ENCODE data around the gene GTF2A1L.

The GTF2A1L gene

GRCh38 chr2:48723129-48723528, 105.5 kb downstream of the GTF2A1L start:
- no peak for DNase-seq (ENCODE audit: low spot score)
- TF ChIP-seq CTCF (IDR thresholded peaks at IDR 0.05; ENCODE audit: borderline replicate concordance, control extremely low read depth, extremely low read depth, insufficient read depth, missing control alignments) = no peak
- in situ Hi-C loops (cut with MboI; ENCODE audit: low sequenced_read_pairs, unreplicated experiment) = no loop called here

DNA sequence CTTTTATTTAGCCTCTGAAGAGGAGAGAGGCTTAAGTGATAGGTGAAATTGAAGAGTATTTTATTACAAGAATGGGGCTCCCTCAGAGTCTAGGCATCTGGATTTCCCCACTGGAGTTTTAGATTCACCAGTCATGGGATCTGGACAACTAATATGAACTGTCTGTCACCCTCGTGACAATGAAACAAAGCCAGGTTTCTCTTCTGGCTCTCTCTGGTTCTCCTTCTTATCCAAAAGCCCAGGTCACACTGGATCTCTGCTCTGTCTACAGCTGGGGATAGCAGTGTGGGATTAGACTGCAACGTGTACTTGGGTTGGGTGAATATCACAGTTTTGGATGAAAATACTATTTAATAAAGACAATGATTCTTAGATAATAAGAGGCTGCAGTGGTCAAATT, 106.6 kb downstream of the GTF2A1L start:
- TF ChIP-seq CTCF (IDR thresholded peaks at IDR 0.05; ENCODE audit: borderline replicate concordance, control extremely low read depth, extremely low read depth, insufficient read depth, missing control alignments) = no peak
- in situ Hi-C loops (cut with MboI; ENCODE audit: low sequenced_read_pairs, unreplicated experiment) = no loop called here
- no peak for DNase-seq (ENCODE audit: low spot score)

DNA sequence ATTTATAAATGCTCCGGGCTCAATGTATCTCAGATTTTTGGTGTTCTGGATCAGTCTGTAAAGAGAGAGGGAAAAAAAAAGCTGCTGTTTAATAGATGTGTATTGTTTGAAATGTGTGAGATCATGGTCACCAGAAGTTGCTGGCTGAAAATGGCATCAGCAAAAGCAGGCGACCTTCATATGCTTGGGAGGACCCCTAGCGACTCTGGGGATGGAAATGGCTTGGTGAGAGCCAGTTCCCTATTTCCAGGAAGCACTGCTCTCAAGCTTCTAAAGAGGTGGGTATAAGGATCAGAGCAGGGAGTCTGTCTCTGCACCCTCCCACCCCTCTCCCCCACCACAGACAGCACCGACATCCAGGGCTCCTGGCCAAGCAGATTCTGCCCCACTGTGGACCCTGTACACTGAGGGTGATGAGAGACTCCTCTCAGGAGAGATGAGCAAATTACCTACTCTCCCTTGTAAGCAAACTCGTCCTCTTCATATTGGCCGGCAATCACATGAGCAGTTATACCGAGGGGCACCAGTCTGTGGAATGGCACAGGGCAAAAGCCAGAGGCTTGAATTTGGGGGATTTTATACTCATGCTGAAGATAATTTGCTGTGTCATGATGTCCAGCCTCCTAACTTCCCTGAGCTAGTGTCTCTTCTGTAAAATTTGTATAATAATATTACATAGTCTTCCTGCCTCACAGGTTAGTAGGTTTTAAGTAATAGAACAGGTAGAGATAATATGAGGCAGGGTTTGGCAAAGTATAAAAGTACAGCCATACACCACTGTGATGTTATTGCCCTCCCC, 108.2 kb downstream of the GTF2A1L start:
- no peak for DNase-seq (ENCODE audit: low spot score)
- in situ Hi-C loops (cut with MboI; ENCODE audit: low sequenced_read_pairs, unreplicated experiment) = no loop called here

DNA sequence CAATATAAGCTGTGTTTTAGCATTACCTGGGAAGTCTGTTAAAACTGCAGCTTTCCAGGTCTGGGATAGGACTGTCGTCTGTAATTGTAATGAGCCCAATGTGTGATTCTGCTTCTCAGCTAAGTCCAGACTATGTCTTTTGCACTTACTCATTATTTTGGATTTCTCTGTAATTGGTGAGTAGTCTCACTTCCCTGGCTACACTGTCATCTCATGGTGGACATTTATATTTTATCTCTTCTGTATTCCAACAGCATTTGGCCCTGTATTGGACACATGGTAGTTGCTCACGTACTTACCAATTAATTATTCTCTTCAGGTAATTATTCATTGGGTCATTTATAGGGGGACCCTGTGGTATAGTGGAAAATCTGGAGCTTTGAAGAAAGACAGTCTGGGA, 109.9 kb downstream of the GTF2A1L start:
- in situ Hi-C loops (cut with MboI; ENCODE audit: low sequenced_read_pairs, unreplicated experiment) = no loop called here
- no peak for TF ChIP-seq CTCF (IDR thresholded peaks at IDR 0.05; ENCODE audit: borderline replicate concordance, control extremely low read depth, extremely low read depth, insufficient read depth, missing control alignments)
- no peak for DNase-seq (ENCODE audit: low spot score)

More for the DNA sequence above, 108.2 kb downstream of the GTF2A1L start:
- no peak for TF ChIP-seq CTCF (IDR thresholded peaks at IDR 0.05; ENCODE audit: borderline replicate concordance, control extremely low read depth, extremely low read depth, insufficient read depth, missing control alignments)

DNA sequence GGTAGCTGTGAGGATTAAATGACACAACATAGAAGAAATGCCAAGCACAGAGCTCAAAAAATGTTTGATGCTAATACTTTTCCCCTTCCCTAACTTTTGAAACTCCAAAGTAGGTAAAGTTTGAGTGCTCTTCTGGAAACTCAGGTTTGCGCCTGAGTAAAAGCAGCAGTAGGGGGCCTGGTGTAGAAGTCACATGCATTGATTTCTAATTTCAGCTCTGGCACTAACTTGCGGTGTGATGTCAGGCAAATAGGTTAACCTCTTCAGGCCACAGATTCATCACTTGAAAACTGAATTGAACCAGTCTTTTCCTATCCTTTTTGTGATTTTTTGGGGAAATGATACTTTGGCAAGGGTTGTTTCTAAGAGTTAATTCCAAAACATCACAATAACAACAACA, 110.6 kb downstream of the GTF2A1L start:
- TF ChIP-seq CTCF (IDR thresholded peaks at IDR 0.05; ENCODE audit: borderline replicate concordance, control extremely low read depth, extremely low read depth, insufficient read depth, missing control alignments) = no peak
- in situ Hi-C loops (cut with MboI; ENCODE audit: low sequenced_read_pairs, unreplicated experiment) = no loop called here
- no peak for DNase-seq (ENCODE audit: low spot score)

- no peak for DNase-seq (ENCODE audit: low spot score)
- TF ChIP-seq CTCF (IDR thresholded peaks at IDR 0.05; ENCODE audit: borderline replicate concordance, control extremely low read depth, extremely low read depth, insufficient read depth, missing control alignments) = no peak
- in situ Hi-C loops (cut with MboI; ENCODE audit: low sequenced_read_pairs, unreplicated experiment) = no loop called here
Measured at GRCh38 chr2:48728840-48729239, 111.2 kb downstream of the GTF2A1L start.
